GM23338 (cell line): ENCODE measurements around the gene WDSUB1. TPM values are rescaled to one million over a fixed set of nuclear protein-coding genes. Genes with fewer than 3 reads are reported as not detected.

Experiments used
- ATAC-seq: fragments of 200-7000 bp; cut with Tn5 transposase; 3 replicates; pipeline ENCODE4 v1.9.1; 2020
- DNase-seq: peaks from one replicate; pipeline ENCODE4 v3.0.0-alpha.2; 2015; ENCODE audit warnings: low spot score
- H2AFZ ChIP-seq: fragments of 200-600 bp; sonication (generic); 2 replicates; pipeline ENCODE4 v1.8.0; 2016; ENCODE audit warnings: antibody characterized with exemption, mild to moderate bottlenecking, moderate library complexity
- H3F3A ChIP-seq: fragments of 200-600 bp; sonication (generic); replicated peaks from 2 replicates; pipeline ENCODE4 v1.8.0; 2017; ENCODE audit warnings: antibody characterized with exemption, mixed run types, low read depth
- H3K27ac ChIP-seq: fragments of 200-600 bp; sonication (generic); 2 replicates; pipeline ENCODE4 v1.6.1; 2016; ENCODE audit warnings: low read depth
- H3K27me3 ChIP-seq: fragments of 200-600 bp; sonication (generic); 2 replicates; pipeline ENCODE4 v1.8.0; 2016; ENCODE audit warnings: mild to moderate bottlenecking, mixed run types, moderate library complexity; ENCODE audit not compliant: insufficient read depth
- H3K36me3 ChIP-seq: fragments of 200-600 bp; sonication (generic); 2 replicates; pipeline ENCODE4 v1.8.0; 2016; ENCODE audit warnings: mild to moderate bottlenecking; ENCODE audit not compliant: insufficient read depth
- H3K4me1 ChIP-seq: fragments of 200-600 bp; sonication (generic); 2 replicates; pipeline ENCODE4 v1.8.0; 2016; ENCODE audit warnings: mild to moderate bottlenecking, moderate library complexity; ENCODE audit not compliant: insufficient read depth
- H3K4me2 ChIP-seq: fragments of 200-600 bp; sonication (generic); 2 replicates; pipeline ENCODE4 v1.7.1; 2017; ENCODE audit warnings: mixed run types
- H3K4me3 ChIP-seq: fragments of 200-600 bp; sonication (generic); 2 replicates; pipeline ENCODE4 v1.6.1; 2016; ENCODE audit warnings: mixed run types
- H3K79me2 ChIP-seq: fragments of 200-600 bp; sonication (generic); replicated peaks from 2 replicates; pipeline ENCODE4 v1.8.0; 2017; ENCODE audit warnings: mild to moderate bottlenecking; ENCODE audit not compliant: insufficient read depth
- H3K9me2 ChIP-seq: fragments of 200-600 bp; sonication (generic); 2 replicates; pipeline ENCODE4 v1.8.0; 2017; ENCODE audit not compliant: insufficient read depth
- H4K20me1 ChIP-seq: fragments of 200-600 bp; sonication (generic); replicated peaks from 2 replicates; pipeline ENCODE4 v1.8.0; 2017; ENCODE audit warnings: mild to moderate bottlenecking; ENCODE audit not compliant: insufficient read depth
- H3K27ac Mint-ChIP-seq: 2 replicates; pipeline ENCODE4 v1.8.0; 2020; ENCODE audit warnings: inconsistent platforms, mild to moderate bottlenecking, moderate library complexity, mixed read lengths
- H3K27me3 Mint-ChIP-seq: 3 replicates; pipeline ENCODE4 v1.8.0; 2022; ENCODE audit warnings: low read depth, mild to moderate bottlenecking, moderate library complexity, mixed read lengths, inconsistent platforms; ENCODE audit not compliant: insufficient read depth, poor library complexity
- H3K36me3 Mint-ChIP-seq: 3 replicates; pipeline ENCODE4 v1.8.0; 2021; ENCODE audit warnings: low read depth, mild to moderate bottlenecking, inconsistent platforms, moderate library complexity, mixed read lengths
- H3K4me1 Mint-ChIP-seq: 3 replicates; pipeline ENCODE4 v1.8.0; 2020; ENCODE audit warnings: mild to moderate bottlenecking, inconsistent platforms, mixed read lengths
- H3K4me3 Mint-ChIP-seq: 3 replicates; pipeline ENCODE4 v1.8.0; 2021; ENCODE audit warnings: moderate library complexity, mild to moderate bottlenecking, inconsistent platforms, mixed read lengths
- H3K9me3 Mint-ChIP-seq: 3 replicates; pipeline ENCODE4 v1.8.0; 2020; ENCODE audit warnings: moderate library complexity, mild to moderate bottlenecking, inconsistent platforms, mixed read lengths
- EZH2 ChIP-seq: fragments of 200-600 bp; sonication (generic); IDR thresholded peaks from one replicate; pipeline ENCODE4 v1.8.0; 2017; ENCODE audit warnings: antibody characterized with exemption, mild to moderate bottlenecking, low read depth; ENCODE audit not compliant: unreplicated experiment
- EZH2phosphoT487 ChIP-seq: fragments of 200-600 bp; sonication (generic); IDR thresholded peaks from one replicate; pipeline ENCODE4 v1.8.1; 2018; ENCODE audit warnings: antibody characterized with exemption; ENCODE audit not compliant: unreplicated experiment
- JUNB ChIP-seq: IDR thresholded peaks from one replicate; pipeline ENCODE4 v1.6.1; 2016; ENCODE audit warnings: antibody characterized with exemption; ENCODE audit not compliant: unreplicated experiment
- NANOG ChIP-seq: IDR thresholded peaks from 2 replicates; pipeline ENCODE4 v1.6.1; 2016; ENCODE audit warnings: antibody characterized with exemption, borderline replicate concordance
- REST ChIP-seq: IDR thresholded peaks from one replicate; pipeline ENCODE4 v1.6.1; 2018; ENCODE audit warnings: antibody characterized with exemption; ENCODE audit not compliant: unreplicated experiment
- STAT1 ChIP-seq: IDR thresholded peaks from one replicate; pipeline ENCODE4 v1.6.1; 2016; ENCODE audit warnings: antibody characterized with exemption; ENCODE audit not compliant: unreplicated experiment
- ZNF114 ChIP-seq: fragments of 250-450 bp; sonication (Bioruptor Pico); IDR thresholded peaks from 2 replicates; pipeline ENCODE4 v1.5.0; 2020; ENCODE audit warnings: mild to moderate bottlenecking, moderate library complexity
- ZNF462 ChIP-seq: fragments of 250-450 bp; sonication (Bioruptor Pico); IDR thresholded peaks from 2 replicates; pipeline ENCODE4 v1.5.0; 2020; ENCODE audit warnings: mild to moderate bottlenecking, moderate library complexity
- polyA plus RNA-seq: library from polyadenylated mRNA; unstranded; fragments of >200 nt; fragmentation: Nextera tagmentation; extraction: Ambion mirVana; gene quantifications from 2 replicates; pipeline ENCODE4 v1.2.1, GENCODE V29; 2016
- total RNA-seq: library from RNA; depleted of rRNA; stranded (reverse); fragments of >200 nt; shearing (Covaris generic); gene quantifications from 2 replicates; pipeline ENCODE4 v1.2.3, GENCODE V29; 2014
- TF ChIP-seq, protein P1 (sequence below), 2 experiments: fragments of 200-600 bp in 1 of 2; sonication (generic) in 1 of 2; conservative IDR thresholded peaks; 2 replicates each; pipeline versions ENCODE4 v1.5.1 to v1.6.1; 2016 to 2017; ENCODE audit warnings: antibody characterized with exemption in 2 of 2, low read depth in 2 of 2, mild to moderate bottlenecking in 2 of 2, moderate library complexity in 1 of 2
- TF ChIP-seq, protein P2 (sequence below): IDR thresholded peaks from 2 replicates; pipeline ENCODE4 v1.6.1; 2016; ENCODE audit warnings: antibody characterized with exemption

WDSUB1 gene
- total and polyA plus RNA-seq, 2 experiments from 2014 or later, result 9.9 to 12.2 TPM

DNA sequence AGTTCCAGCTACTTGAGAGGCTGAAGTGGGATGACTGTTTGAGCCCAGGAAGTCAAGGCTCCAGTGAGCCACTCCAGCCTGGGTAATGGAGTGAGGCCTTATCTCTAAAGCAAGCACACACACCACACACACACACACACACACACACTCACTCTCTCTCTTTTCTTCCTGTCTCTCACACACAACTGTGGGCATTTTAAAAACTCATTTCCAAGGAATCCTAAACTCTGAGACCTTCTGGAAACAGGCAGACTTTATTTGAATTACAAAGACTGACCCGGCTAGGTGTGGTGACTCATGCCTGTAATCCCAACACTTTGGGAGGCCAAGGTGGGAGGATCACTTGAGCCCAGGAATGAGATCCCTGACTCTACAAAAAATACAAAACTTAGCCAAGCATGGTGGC, 21.3 kb downstream of the WDSUB1 start (continued):
- TF ChIP-seq REST (no peak), EZH2phosphoT487 (no peak), EZH2 (no peak), ZNF114 (CRISPR knock-in tag) (no peak), STAT1 (no peak)
- TF ChIP-seq, protein P1, sequence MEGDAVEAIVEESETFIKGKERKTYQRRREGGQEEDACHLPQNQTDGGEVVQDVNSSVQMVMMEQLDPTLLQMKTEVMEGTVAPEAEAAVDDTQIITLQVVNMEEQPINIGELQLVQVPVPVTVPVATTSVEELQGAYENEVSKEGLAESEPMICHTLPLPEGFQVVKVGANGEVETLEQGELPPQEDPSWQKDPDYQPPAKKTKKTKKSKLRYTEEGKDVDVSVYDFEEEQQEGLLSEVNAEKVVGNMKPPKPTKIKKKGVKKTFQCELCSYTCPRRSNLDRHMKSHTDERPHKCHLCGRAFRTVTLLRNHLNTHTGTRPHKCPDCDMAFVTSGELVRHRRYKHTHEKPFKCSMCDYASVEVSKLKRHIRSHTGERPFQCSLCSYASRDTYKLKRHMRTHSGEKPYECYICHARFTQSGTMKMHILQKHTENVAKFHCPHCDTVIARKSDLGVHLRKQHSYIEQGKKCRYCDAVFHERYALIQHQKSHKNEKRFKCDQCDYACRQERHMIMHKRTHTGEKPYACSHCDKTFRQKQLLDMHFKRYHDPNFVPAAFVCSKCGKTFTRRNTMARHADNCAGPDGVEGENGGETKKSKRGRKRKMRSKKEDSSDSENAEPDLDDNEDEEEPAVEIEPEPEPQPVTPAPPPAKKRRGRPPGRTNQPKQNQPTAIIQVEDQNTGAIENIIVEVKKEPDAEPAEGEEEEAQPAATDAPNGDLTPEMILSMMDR (conservative IDR thresholded peaks at IDR 0.05; ENCODE audit: low read depth in 2 of 2), result no peak
- TF ChIP-seq, protein P2, sequence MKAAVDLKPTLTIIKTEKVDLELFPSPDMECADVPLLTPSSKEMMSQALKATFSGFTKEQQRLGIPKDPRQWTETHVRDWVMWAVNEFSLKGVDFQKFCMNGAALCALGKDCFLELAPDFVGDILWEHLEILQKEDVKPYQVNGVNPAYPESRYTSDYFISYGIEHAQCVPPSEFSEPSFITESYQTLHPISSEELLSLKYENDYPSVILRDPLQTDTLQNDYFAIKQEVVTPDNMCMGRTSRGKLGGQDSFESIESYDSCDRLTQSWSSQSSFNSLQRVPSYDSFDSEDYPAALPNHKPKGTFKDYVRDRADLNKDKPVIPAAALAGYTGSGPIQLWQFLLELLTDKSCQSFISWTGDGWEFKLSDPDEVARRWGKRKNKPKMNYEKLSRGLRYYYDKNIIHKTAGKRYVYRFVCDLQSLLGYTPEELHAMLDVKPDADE, result no peak

GRCh38 chr2:159262904-159263303, 23.6 kb downstream of the WDSUB1 start:
- no peaks in the 10 kb centered on the region for H4K20me1 ChIP-seq
- no peak overlapping the region for H3K27ac ChIP-seq
- Mint-ChIP-seq H3K36me3 (peaks cover 3% of the 10 kb centered on the region; the same call in 1 of the 3 replicates), H3K4me3 (no peak overlapping the region), H3K9me3 (no peaks in the 10 kb centered on the region; the same call in 2 of the 3 replicates), H3K27me3 (peaks cover 5% of the 10 kb centered on the region), H3K27ac (peak overlapping the region; percentile 17; the same call in 1 of the 2 replicates), H3K4me1 (peaks cover 7% of the 10 kb centered on the region; the same call in 2 of the 3 replicates)
- no peaks in the 10 kb centered on the region for H3K27me3 ChIP-seq
- H3F3A ChIP-seq, result no peaks in the 10 kb centered on the region
- ATAC-seq (no peak), DNase-seq (no peak)
- H2AFZ ChIP-seq, result no peak overlapping the region
- H3K4me3 ChIP-seq, result no peak overlapping the region
- no peaks in the 10 kb centered on the region for H3K36me3 ChIP-seq
- no peaks in the 10 kb centered on the region for H3K9me2 ChIP-seq
- H3K4me2 ChIP-seq, result no peak overlapping the region
- H3K79me2 ChIP-seq, result no peaks in the 10 kb centered on the region
- H3K4me1 ChIP-seq, result no peaks in the 10 kb centered on the region
- TF ChIP-seq ZNF462 (CRISPR knock-in tag) (no peak), ZNF114 (CRISPR knock-in tag) (no peak), NANOG (no peak), JUNB (no peak)
- TF ChIP-seq, protein P1 (conservative IDR thresholded peaks at IDR 0.05; ENCODE audit: low read depth in 2 of 2), result no peak
